GM12878 (cell line): ENCODE results near the gene MYO3B. TPM values are rescaled to one million over a fixed set of nuclear protein-coding genes. Genes with fewer than 3 reads are reported as not detected.

Experiments used
- BACH1 ChIP-seq: fragments of 450-650 bp; IDR thresholded peaks from 2 replicates; pipeline ENCODE4 v1.6.1; 2017; ENCODE audit warnings: mild to moderate bottlenecking, borderline replicate concordance
- BCL11A ChIP-seq: IDR thresholded peaks from 2 replicates; pipeline ENCODE4 v1.6.1; 2011; ENCODE audit warnings: low read depth, low read length
- CBX3 ChIP-seq: fragments of 200-600 bp; sonication (generic); IDR thresholded peaks from 2 replicates; pipeline ENCODE4 v1.6.1; 2016; ENCODE audit warnings: low read depth, borderline replicate concordance
- CEBPB ChIP-seq, 2 experiments: fragments of 150-350 bp in 1 of 2; IDR thresholded peaks; 2 replicates each; pipeline ENCODE4 v1.6.1; 2012 to 2014; ENCODE audit warnings: low read depth in 2 of 2, low read length in 2 of 2, borderline replicate concordance in 1 of 2, inconsistent platforms in 1 of 2
- EED ChIP-seq: sonication (generic); IDR thresholded peaks from 2 replicates; pipeline ENCODE4 v1.6.1; 2016; ENCODE audit warnings: antibody characterized with exemption, low read depth
- EP300 ChIP-seq, 2 experiments: fragments of 150-350 bp in 1 of 2; IDR thresholded peaks; 2 replicates each; pipeline ENCODE4 v1.6.1; 2011 to 2012; ENCODE audit warnings: low read depth in 2 of 2, low read length in 2 of 2, borderline replicate concordance in 1 of 2, improper control_type of control experiment in 1 of 2, inconsistent platforms in 1 of 2; ENCODE audit not compliant: control insufficient read depth in 1 of 2
- ESRRA ChIP-seq: IDR thresholded peaks from 2 replicates; pipeline ENCODE4 v1.6.1; 2012; ENCODE audit warnings: mild to moderate bottlenecking, low read length, improper control_type of control experiment
- ETV6 ChIP-seq, 2 experiments: fragments of 450-650 bp in 1 of 2; IDR thresholded peaks in 1 of 2; conservative IDR thresholded peaks in 1 of 2; 2 replicates each; pipeline ENCODE4 v1.6.1; 2014; ENCODE audit warnings: antibody characterized with exemption in 1 of 2, borderline replicate concordance in 1 of 2, low read depth in 1 of 2, mild to moderate bottlenecking in 1 of 2, moderate library complexity in 1 of 2
- EZH2 ChIP-seq: IDR thresholded peaks from 2 replicates; pipeline ENCODE4 v1.6.1; 2012; ENCODE audit warnings: low read depth, mild to moderate bottlenecking, control low read depth, inconsistent platforms, low read length, borderline replicate concordance; ENCODE audit not compliant: control insufficient read depth
- HCFC1 ChIP-seq: fragments of 150-350 bp; IDR thresholded peaks from 2 replicates; pipeline ENCODE4 v1.6.1; 2014; ENCODE audit warnings: low read length
- IKZF1 ChIP-seq: fragments of 450-650 bp; conservative IDR thresholded peaks from 2 replicates; pipeline ENCODE4 v1.6.1; 2017; ENCODE audit warnings: antibody characterized with exemption, mild to moderate bottlenecking
- KDM1A ChIP-seq: fragments of 200-600 bp; sonication (generic); IDR thresholded peaks from 2 replicates; pipeline ENCODE4 v1.6.1; 2016; ENCODE audit warnings: borderline replicate concordance
- LARP7 ChIP-seq: fragments of 450-650 bp; IDR thresholded peaks from 2 replicates; pipeline ENCODE4 v1.6.1; 2017; ENCODE audit warnings: mild to moderate bottlenecking
- MLLT1 ChIP-seq: fragments of 450-650 bp; IDR thresholded peaks from 2 replicates; pipeline ENCODE4 v1.6.1; 2016; ENCODE audit warnings: mild to moderate bottlenecking
- MTA2 ChIP-seq: fragments of 450-650 bp; IDR thresholded peaks from 2 replicates; pipeline ENCODE4 v1.6.1; 2016; ENCODE audit warnings: low read depth, mild to moderate bottlenecking, moderate library complexity
- MTA3 ChIP-seq: IDR thresholded peaks from 2 replicates; pipeline ENCODE4 v1.6.1; 2012; ENCODE audit warnings: low read length, inconsistent platforms, borderline replicate concordance
- NFIC ChIP-seq: IDR thresholded peaks from 2 replicates; pipeline ENCODE4 v1.6.1; 2012; ENCODE audit warnings: low read depth, mild to moderate bottlenecking, inconsistent platforms, low read length, moderate library complexity
- NR2C1 ChIP-seq: fragments of 450-650 bp; IDR thresholded peaks from 2 replicates; pipeline ENCODE4 v1.6.1; 2017; ENCODE audit warnings: antibody characterized with exemption, mild to moderate bottlenecking, moderate library complexity
- REST ChIP-seq: IDR thresholded peaks from 2 replicates; pipeline ENCODE4 v1.6.1; 2012; ENCODE audit warnings: mild to moderate bottlenecking, low read depth, low read length
- SMAD5 ChIP-seq: IDR thresholded peaks from 2 replicates; pipeline ENCODE4 v1.6.1; 2016; ENCODE audit warnings: antibody characterized with exemption, low read depth
- TCF3 ChIP-seq: IDR thresholded peaks from 2 replicates; pipeline ENCODE4 v1.6.1; 2012; ENCODE audit warnings: low read depth, mild to moderate bottlenecking, low read length, borderline replicate concordance; ENCODE audit not compliant: insufficient read depth
- ZBED1 ChIP-seq: IDR thresholded peaks from 2 replicates; pipeline ENCODE4 v1.6.1; 2016; ENCODE audit warnings: borderline replicate concordance
- ZNF207 ChIP-seq: fragments of 450-650 bp; IDR thresholded peaks from 2 replicates; pipeline ENCODE4 v1.6.1; 2014; ENCODE audit warnings: antibody characterized with exemption, mild to moderate bottlenecking, borderline replicate concordance
- ZNF217 ChIP-seq: fragments of 450-650 bp; IDR thresholded peaks from 2 replicates; pipeline ENCODE4 v1.6.1; 2017; ENCODE audit warnings: antibody characterized with exemption, mild to moderate bottlenecking
- ZSCAN29 ChIP-seq: fragments of 450-650 bp; IDR thresholded peaks from 2 replicates; pipeline ENCODE4 v1.6.1; 2017; ENCODE audit warnings: mild to moderate bottlenecking, moderate library complexity
- polyA plus RNA-seq, 11 experiments: library from polyadenylated mRNA; depleted of rRNA in 4 of 11; unstranded in 6 of 11; stranded (reverse) in 5 of 11; fragments of >200 nt; fragmentation: Nextera tagmentation in 4 of 11; fragmentation: Illumina TruSeq in 1 of 11; extraction: Ambion mirVana in 4 of 11; extraction: Trizol in 1 of 11; gene quantifications; 1 replicate in 1 of 11; 2 replicates in 10 of 11; pipeline versions ENCODE4 v1.2.1 to v1.2.3, GENCODE V29; 2011 to 2016; ENCODE audit warnings: inconsistent platforms in 2 of 11, missing spikeins in 2 of 11, low read depth in 1 of 11
- total RNA-seq, 4 experiments: library from RNA; depleted of rRNA in 3 of 4; stranded (reverse); fragments of >200 nt in 3 of 4; fragmentation: Illumina TruSeq in 1 of 4; extraction: Trizol in 1 of 4; gene quantifications; 2 replicates each; pipeline versions ENCODE4 v1.2.1 to v1.2.3, GENCODE V29; 2013 to 2021

The MYO3B gene
- total and polyA plus RNA-seq, 10 of the 15 experiments (the other 5 are each of a cell fraction or from before 2014, with no cell fraction given): 1.1 to 7.1 (median 2.1) TPM

GRCh38 chr2:170201734-170202393 lies 23.9 kb downstream of the MYO3B start (continued):
- TF ChIP-seq KDM1A: no peak
- no peak for TF ChIP-seq MTA3
- TF ChIP-seq BACH1: no peak
- TF ChIP-seq CEBPB (IDR thresholded peaks at IDR 0.05; ENCODE audit: borderline replicate concordance in 1 of 2, low read depth in 2 of 2, low read length in 2 of 2): no peak
- no peak for TF ChIP-seq NR2C1
- TF ChIP-seq ZNF207: no peak
- TF ChIP-seq BCL11A: no peak
- TF ChIP-seq IKZF1: no peak
- TF ChIP-seq MTA2: no peak
- TF ChIP-seq EZH2: no peak
- TF ChIP-seq CBX3: no peak
- TF ChIP-seq EED: peak; percentile 59; the same call in 1 of the 2 replicates
- TF ChIP-seq HCFC1: no peak
- no peak for TF ChIP-seq REST
- TF ChIP-seq ETV6 (conservative IDR thresholded peaks at IDR 0.05 in 1 of 2, IDR thresholded peaks at IDR 0.05 in 1 of 2; ENCODE audit: borderline replicate concordance in 1 of 2, low read depth in 1 of 2): no peak
- no peak for TF ChIP-seq EP300 (IDR thresholded peaks at IDR 0.05; ENCODE audit: borderline replicate concordance in 1 of 2, control insufficient read depth in 1 of 2, low read depth in 2 of 2, low read length in 2 of 2)
- no peak for TF ChIP-seq ESRRA
- TF ChIP-seq ZNF217: no peak
- no peak for TF ChIP-seq SMAD5
- no peak for TF ChIP-seq MLLT1
- peak; percentile 68; the same call in 1 of the 2 replicates for TF ChIP-seq NFIC
- TF ChIP-seq ZSCAN29: no peak
- 0 out of 2 replicates have a peak, but pooled peaks have one; percentile 33 for TF ChIP-seq ZBED1
- TF ChIP-seq LARP7: no peak
- TF ChIP-seq TCF3: peak; percentile 78
